Measurements from ENCODE around the gene CLEC4G.

- no peak for TF ChIP-seq CTCF (IDR thresholded peaks at IDR 0.05)
- TF ChIP-seq EP300 (IDR thresholded peaks at IDR 0.05) = no peak
Measured at GRCh38 chr19:7748171-7748570, 16.3 kb upstream of the CLEC4G start.
